Measurements from ENCODE around the gene KHDRBS2.

KHDRBS2 gene

GRCh38 chr6:61947311-61947947, 338.6 kb downstream of the KHDRBS2 start:
- no peaks in the 10 kb centered on the region for H3K36me3 Mint-ChIP-seq (ENCODE audit: low read depth)
- no peak overlapping the region for H3K27ac Mint-ChIP-seq
- TF ChIP-seq CTCF (IDR thresholded peaks at IDR 0.05; ENCODE audit: unreplicated experiment in 3 of 3): no peak

DNA sequence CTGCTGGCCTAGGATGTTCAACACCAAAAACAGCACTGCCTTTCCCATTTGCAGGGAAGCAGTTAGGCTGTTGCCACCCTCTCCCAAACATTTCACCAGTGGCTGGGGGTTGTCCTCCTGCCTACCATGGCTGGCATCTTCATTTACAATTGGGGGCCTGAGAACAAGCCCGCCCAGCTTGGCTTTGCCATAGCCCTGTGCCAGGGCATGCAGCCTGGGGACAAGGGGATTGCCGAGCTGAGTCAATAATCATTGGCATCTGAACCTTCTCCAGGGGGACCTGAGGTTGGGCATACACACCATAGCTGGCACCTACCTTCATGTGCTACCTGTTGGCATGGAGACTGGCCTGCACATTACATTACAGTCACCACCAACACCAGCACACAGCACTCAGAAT, 345.1 kb downstream of the KHDRBS2 start:
- Mint-ChIP-seq H3K36me3 (ENCODE audit: low read depth) (no peaks in the 10 kb centered on the region), H3K4me1 (no peaks in the 10 kb centered on the region), H3K27me3 (ENCODE audit: low read depth) (no peaks in the 10 kb centered on the region), H3K27ac (no peak overlapping the region), H3K4me3 (no peak overlapping the region), H3K9me3 (no peaks in the 10 kb centered on the region)
- TF ChIP-seq CTCF (IDR thresholded peaks at IDR 0.05; ENCODE audit: unreplicated experiment in 3 of 3): no peak

More at GRCh38 chr6:61947311-61947947, 338.6 kb downstream of the KHDRBS2 start:
- Mint-ChIP-seq H3K27me3 (ENCODE audit: low read depth) (no peaks in the 10 kb centered on the region), H3K4me1 (no peaks in the 10 kb centered on the region), H3K9me3 (no peaks in the 10 kb centered on the region), H3K4me3 (no peak overlapping the region)

DNA sequence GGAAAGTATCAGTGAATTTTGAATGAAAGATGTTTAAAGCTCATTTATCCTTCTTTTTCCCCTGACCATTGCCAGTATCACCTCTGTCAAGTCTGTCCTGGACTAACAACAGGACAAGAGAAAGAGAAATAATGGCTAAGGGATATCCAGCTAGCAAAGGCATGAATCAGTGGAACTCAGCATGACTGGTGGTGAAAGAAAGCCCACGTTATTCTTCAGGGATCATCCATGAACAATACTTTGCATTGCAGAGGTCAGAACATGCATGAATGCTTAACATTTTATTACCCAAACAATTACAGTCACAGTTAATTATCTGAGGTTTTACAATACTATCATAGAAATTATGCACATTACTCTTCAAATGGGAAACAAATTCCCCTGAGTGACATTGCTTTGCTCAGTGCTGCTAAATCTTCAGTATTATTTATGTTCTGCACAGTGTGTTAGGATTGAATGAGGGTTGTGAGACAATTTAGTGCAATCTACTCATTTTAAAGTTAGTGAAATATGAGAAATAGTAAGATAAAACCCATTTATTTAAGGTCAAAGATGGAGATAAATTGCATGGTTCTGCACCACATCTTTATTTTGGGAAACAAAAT, 350.7 kb downstream of the KHDRBS2 start:
- Mint-ChIP-seq H3K4me1 (no peaks in the 10 kb centered on the region), H3K27ac (no peak overlapping the region), H3K27me3 (ENCODE audit: low read depth) (no peaks in the 10 kb centered on the region), H3K9me3 (no peaks in the 10 kb centered on the region), H3K36me3 (ENCODE audit: low read depth) (no peaks in the 10 kb centered on the region), H3K4me3 (no peak overlapping the region)
- no peak for TF ChIP-seq CTCF (IDR thresholded peaks at IDR 0.05; ENCODE audit: unreplicated experiment in 3 of 3)

GRCh38 chr6:61909486-61909885, 376.5 kb downstream of the KHDRBS2 start:
- Mint-ChIP-seq H3K4me3 (no peak overlapping the region), H3K27me3 (ENCODE audit: low read depth) (no peaks in the 10 kb centered on the region), H3K4me1 (no peaks in the 10 kb centered on the region), H3K27ac (no peak overlapping the region), H3K9me3 (no peaks in the 10 kb centered on the region), H3K36me3 (ENCODE audit: low read depth) (no peaks in the 10 kb centered on the region)
- TF ChIP-seq CTCF (IDR thresholded peaks at IDR 0.05; ENCODE audit: unreplicated experiment in 3 of 3): no peak

DNA sequence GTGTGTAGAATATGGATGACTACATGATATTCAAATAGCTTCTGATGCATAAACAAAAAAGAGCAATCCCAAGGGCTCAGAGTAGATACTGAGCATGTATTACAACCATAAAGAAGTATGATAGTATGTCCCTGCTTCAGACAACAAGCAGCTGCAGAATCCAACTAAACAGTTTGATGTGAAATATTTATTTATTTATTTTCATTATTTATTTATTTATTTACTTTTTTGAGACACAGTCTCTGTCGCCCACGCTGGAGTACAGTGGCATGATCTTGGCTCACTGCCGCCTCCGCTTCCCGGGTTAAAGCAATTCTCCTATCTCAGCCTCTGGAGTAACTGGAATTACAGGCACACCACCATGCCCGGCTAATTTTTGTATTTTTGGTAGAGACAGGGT, 384.3 kb downstream of the KHDRBS2 start:
- TF ChIP-seq CTCF (IDR thresholded peaks at IDR 0.05; ENCODE audit: unreplicated experiment in 3 of 3): no peak
- Mint-ChIP-seq H3K9me3 (no peaks in the 10 kb centered on the region), H3K4me3 (no peak overlapping the region), H3K27me3 (ENCODE audit: low read depth) (no peaks in the 10 kb centered on the region), H3K27ac (no peak overlapping the region), H3K36me3 (ENCODE audit: low read depth) (no peaks in the 10 kb centered on the region), H3K4me1 (no peaks in the 10 kb centered on the region)

DNA sequence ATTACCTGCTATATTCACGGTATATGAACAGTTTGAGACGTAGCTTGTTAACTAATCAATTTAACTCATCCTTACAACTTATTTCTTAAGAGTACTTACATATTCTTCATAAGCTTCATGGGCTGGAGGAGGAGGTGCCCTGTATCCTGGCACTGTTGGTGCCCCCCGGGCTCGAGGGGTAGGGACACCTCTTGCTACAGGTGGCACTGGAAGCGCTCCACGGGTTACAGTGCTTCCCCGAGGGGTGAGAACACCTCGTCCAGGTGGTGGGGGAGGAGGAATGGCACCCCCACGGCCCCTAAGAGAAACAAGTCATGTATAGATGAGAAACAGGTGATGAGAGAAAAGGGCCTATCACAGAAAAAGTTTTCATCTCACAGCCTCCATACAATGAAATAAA, 391.5 kb downstream of the KHDRBS2 start:
- Mint-ChIP-seq H3K9me3 (no peaks in the 10 kb centered on the region), H3K4me3 (no peak overlapping the region), H3K4me1 (peaks cover 4% of the 10 kb centered on the region), H3K36me3 (ENCODE audit: low read depth) (no peaks in the 10 kb centered on the region), H3K27ac (no peak overlapping the region), H3K27me3 (ENCODE audit: low read depth) (no peaks in the 10 kb centered on the region)
- no peak for TF ChIP-seq CTCF (IDR thresholded peaks at IDR 0.05; ENCODE audit: unreplicated experiment in 3 of 3)

Data from nephron (organoid).